BE2C (cell line): ENCODE measurements around the gene SH3BGRL2.
A peak's percentile ranks its signal among the peaks of the same experiment; 100 is the strongest.

Experiments
- DNase-seq: peaks from one replicate; pipeline ENCODE4 v3.0.0-alpha.2; 2020
- H3K27me3 ChIP-seq: fragments of 250-450 bp; sonication (Bioruptor Pico); 2 replicates; pipeline ENCODE4 v1.5.1; 2020; ENCODE audit warnings: mild to moderate bottlenecking
- H3K36me3 ChIP-seq: fragments of 250-450 bp; sonication (Bioruptor Pico); 2 replicates; pipeline ENCODE4 v1.5.1; 2020; ENCODE audit warnings: mild to moderate bottlenecking
- H3K4me1 ChIP-seq: fragments of 250-450 bp; sonication (Bioruptor Pico); 2 replicates; pipeline ENCODE4 v1.5.1; 2020
- H3K4me3 ChIP-seq: 2 replicates; pipeline ENCODE4 v1.5.1; 2011; ENCODE audit warnings: low read depth, low read length
- H3K9me3 ChIP-seq: fragments of 250-450 bp; sonication (Bioruptor Pico); 2 replicates; pipeline ENCODE4 v1.5.1; 2020
- CTCF ChIP-seq: IDR thresholded peaks from 2 replicates; pipeline ENCODE4 v1.5.1; 2012; ENCODE audit warnings: mild to moderate bottlenecking, low read depth, low read length

Gene SH3BGRL2

GRCh38 chr6:79605968-79606764 lies 25.0 kb upstream of the SH3BGRL2 start:
- Histone ChIP-seq H3K9me3 (no peaks in the 10 kb centered on the region), H3K36me3 (no peaks in the 10 kb centered on the region), H3K27me3 (no peaks in the 10 kb centered on the region; the same call in 1 of the 2 replicates), H3K4me1 (peaks cover 16% of the 10 kb centered on the region), H3K4me3 (no peak overlapping the region)
- no peak for TF ChIP-seq CTCF
- no peak for DNase-seq

GRCh38 chr6:79607000-79607399 lies 24.1 kb upstream of the SH3BGRL2 start:
- H3K4me3 ChIP-seq: no peak overlapping the region
- DNase-seq: no peak
- no peaks in the 10 kb centered on the region for H3K36me3 ChIP-seq
- H3K27me3 ChIP-seq: no peaks in the 10 kb centered on the region; the same call in 1 of the 2 replicates
- H3K4me1 ChIP-seq: peaks cover 20% of the 10 kb centered on the region
- no peak for TF ChIP-seq CTCF
- no peaks in the 10 kb centered on the region for H3K9me3 ChIP-seq

- Histone ChIP-seq H3K9me3 (no peaks in the 10 kb centered on the region), H3K4me3 (no peak overlapping the region), H3K36me3 (no peaks in the 10 kb centered on the region), H3K27me3 (no peaks in the 10 kb centered on the region; the same call in 1 of the 2 replicates), H3K4me1 (peaks cover 26% of the 10 kb centered on the region)
- no peak for DNase-seq
- no peak for TF ChIP-seq CTCF
Observed at GRCh38 chr6:79608334-79609224, 22.6 kb upstream of the SH3BGRL2 start.

- H3K4me1 ChIP-seq: peaks cover 26% of the 10 kb centered on the region
- no peaks in the 10 kb centered on the region for H3K9me3 ChIP-seq
- DNase-seq: peak; percentile 16
- no peak overlapping the region for H3K4me3 ChIP-seq
- no peak for TF ChIP-seq CTCF
- H3K27me3 ChIP-seq: no peaks in the 10 kb centered on the region; the same call in 1 of the 2 replicates
- H3K36me3 ChIP-seq: no peaks in the 10 kb centered on the region
Observed at GRCh38 chr6:79609225-79609595, 21.9 kb upstream of the SH3BGRL2 start.

GRCh38 chr6:79610306-79611009 lies 20.7 kb upstream of the SH3BGRL2 start:
- H3K4me1 ChIP-seq: peaks cover 26% of the 10 kb centered on the region
- no peaks in the 10 kb centered on the region for H3K9me3 ChIP-seq
- peak; percentile 45 for DNase-seq

More at GRCh38 chr6:79610306-79611009, 20.7 kb upstream of the SH3BGRL2 start:
- no peak overlapping the region for H3K4me3 ChIP-seq
- no peak for TF ChIP-seq CTCF
- no peaks in the 10 kb centered on the region; the same call in 1 of the 2 replicates for H3K27me3 ChIP-seq
- no peaks in the 10 kb centered on the region for H3K36me3 ChIP-seq
